ENCODE measurements around the gene RNF212.
"Not testable (repeated sequence)": the region's sequence is repeated elsewhere in the genome, so short reads cannot be mapped to it uniquely, and the experiment has no call there.

DNA sequence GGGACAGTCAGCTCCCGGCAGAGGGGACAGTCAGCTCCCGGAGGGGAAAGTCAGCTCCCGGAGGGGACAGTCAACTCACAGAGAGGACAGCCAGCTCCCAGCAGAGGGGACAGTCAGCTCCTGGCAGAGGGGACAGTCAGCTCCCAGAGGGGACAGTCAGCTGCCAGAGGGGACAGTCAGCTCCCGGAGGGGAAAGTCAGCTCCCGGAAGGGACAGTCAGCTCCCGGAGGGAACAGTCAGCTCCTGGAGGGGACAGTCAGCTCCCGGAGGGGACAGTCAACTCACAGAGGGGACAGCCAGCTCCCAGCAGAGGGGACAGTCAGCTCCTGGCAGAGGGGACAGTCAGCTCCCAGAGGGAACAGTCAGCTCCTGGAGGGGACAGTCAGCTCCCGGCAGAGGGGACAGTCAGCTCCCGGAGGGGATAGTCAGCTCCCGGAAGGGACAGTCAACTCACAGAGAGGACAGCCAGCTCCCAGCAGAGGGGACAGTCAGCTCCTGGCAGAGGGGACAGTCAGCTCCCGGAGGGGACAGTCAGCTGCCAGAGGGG lies 58.6 kb downstream of the RNF212 start:
- TF ChIP-seq, protein P1, sequence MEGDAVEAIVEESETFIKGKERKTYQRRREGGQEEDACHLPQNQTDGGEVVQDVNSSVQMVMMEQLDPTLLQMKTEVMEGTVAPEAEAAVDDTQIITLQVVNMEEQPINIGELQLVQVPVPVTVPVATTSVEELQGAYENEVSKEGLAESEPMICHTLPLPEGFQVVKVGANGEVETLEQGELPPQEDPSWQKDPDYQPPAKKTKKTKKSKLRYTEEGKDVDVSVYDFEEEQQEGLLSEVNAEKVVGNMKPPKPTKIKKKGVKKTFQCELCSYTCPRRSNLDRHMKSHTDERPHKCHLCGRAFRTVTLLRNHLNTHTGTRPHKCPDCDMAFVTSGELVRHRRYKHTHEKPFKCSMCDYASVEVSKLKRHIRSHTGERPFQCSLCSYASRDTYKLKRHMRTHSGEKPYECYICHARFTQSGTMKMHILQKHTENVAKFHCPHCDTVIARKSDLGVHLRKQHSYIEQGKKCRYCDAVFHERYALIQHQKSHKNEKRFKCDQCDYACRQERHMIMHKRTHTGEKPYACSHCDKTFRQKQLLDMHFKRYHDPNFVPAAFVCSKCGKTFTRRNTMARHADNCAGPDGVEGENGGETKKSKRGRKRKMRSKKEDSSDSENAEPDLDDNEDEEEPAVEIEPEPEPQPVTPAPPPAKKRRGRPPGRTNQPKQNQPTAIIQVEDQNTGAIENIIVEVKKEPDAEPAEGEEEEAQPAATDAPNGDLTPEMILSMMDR (conservative IDR thresholded peaks at IDR 0.05; ENCODE audit: low read depth, low read length) = not testable (repeated sequence)
- TF ChIP-seq EZH2phosphoT487 (IDR thresholded peaks at IDR 0.05; ENCODE audit: borderline replicate concordance, low read length) = not testable (repeated sequence)
